HCT116 (cell line): ENCODE data around the gene USPL1. TPM values are rescaled to one million over a fixed set of nuclear protein-coding genes. Genes with fewer than 3 reads are reported as not detected.

Source experiments
- ATAC-seq: fragments of 200-7000 bp; cut with Tn5 transposase; 2 replicates; pipeline ENCODE4 v1.9.1; 2020; ENCODE audit warnings: mild to moderate bottlenecking, moderate library complexity
- BruUV-seq: library from RNA; stranded (reverse); fragments of 400-500 nt; replicated peaks from 2 replicates; lab custom pipeline; 2021; lab: Mats Ljungman, UMichigan
- CTCF ChIA-PET: fragments of 300-600 bp; sonication (Branson Sonifier 250); formaldehyde crosslinking; loops from one replicate; lab custom pipeline; 2021; ENCODE audit warnings: antibody characterized with exemption; lab: Charles Lee
- POLR2A ChIA-PET: fragments of 300-600, 350-600 bp; sonication (Branson Sonifier 250); formaldehyde crosslinking; loops from one replicate; lab custom pipeline; 2021; ENCODE audit warnings: antibody characterized with exemption; lab: Charles Lee
- RAD21 ChIA-PET, 2 experiments: fragments of 300-600 bp; sonication (Branson Sonifier 250); formaldehyde crosslinking; loops; one replicate each; lab custom pipeline; 2023; ENCODE audit warnings: low total read pairs in 2 of 2; ENCODE audit not compliant: uncharacterized antibody in 2 of 2, unreplicated experiment in 2 of 2, low non-redundant PET in 1 of 2; lab: Charles Lee
- DNase-seq: peaks from one replicate; pipeline ENCODE4 v3.0.0-alpha.2; 2010; ENCODE audit warnings: low read depth, low spot score
- H2AFZ ChIP-seq: fragments of 200-600 bp; shearing (Covaris generic), sonication (generic); 2 replicates; pipeline ENCODE4 v1.6.1; 2017; ENCODE audit warnings: low read depth, mixed run types, mixed read lengths, antibody characterized with exemption, low read length; ENCODE audit not compliant: poor library complexity, severe bottlenecking
- H3K27ac ChIP-seq: 2 replicates; pipeline ENCODE4 v1.5.1; 2012; ENCODE audit warnings: low read depth, low read length
- H3K27me3 ChIP-seq: fragments of 200-600 bp; sonication (generic); 2 replicates; pipeline ENCODE4 v1.6.1; 2016; ENCODE audit warnings: mixed run types, low read length, mixed read lengths; ENCODE audit not compliant: insufficient read depth
- H3K36me3 ChIP-seq, 2 experiments: fragments of 200-500 bp in 1 of 2; fragments of 200-600 bp in 1 of 2; sonication (Bioruptor generic) in 1 of 2; sonication (generic) in 1 of 2; 2 replicates each; pipeline versions ENCODE4 v1.5.1 to v1.6.1; 2014 to 2016; ENCODE audit warnings: low read length in 2 of 2, inconsistent platforms in 1 of 2, mixed read lengths in 1 of 2, mixed run types in 1 of 2; ENCODE audit not compliant: insufficient read depth in 2 of 2, control insufficient read depth in 1 of 2
- H3K4me1 ChIP-seq, 2 experiments: fragments of 200-600 bp in 1 of 2; sonication (generic) in 1 of 2; 2 replicates each; pipeline versions ENCODE4 v1.5.1 to v1.6.1; 2012 to 2017; ENCODE audit warnings: low read length in 2 of 2, inconsistent platforms in 1 of 2, mild to moderate bottlenecking in 1 of 2, mixed read lengths in 1 of 2, mixed run types in 1 of 2, moderate library complexity in 1 of 2; ENCODE audit not compliant: insufficient read depth in 2 of 2, control insufficient read depth in 1 of 2
- H3K4me2 ChIP-seq: fragments of 200-600 bp; sonication (generic); 2 replicates; pipeline ENCODE4 v1.6.1; 2017; ENCODE audit warnings: mixed run types, low read length, mixed read lengths
- H3K4me3 ChIP-seq, 2 experiments: fragments of 200-600 bp in 1 of 2; sonication (generic) in 1 of 2; replicated peaks in 1 of 2; 2 replicates each; pipeline ENCODE4 v1.5.1; 2011 to 2016; ENCODE audit warnings: low read length in 2 of 2, control low read depth in 1 of 2, low read depth in 1 of 2, mild to moderate bottlenecking in 1 of 2, mixed read lengths in 1 of 2, mixed run types in 1 of 2
- H3K79me2 ChIP-seq: fragments of 200-600 bp; sonication (generic); 2 replicates; pipeline ENCODE4 v1.6.1; 2017; ENCODE audit warnings: mild to moderate bottlenecking, mixed run types, low read length, moderate library complexity, mixed read lengths; ENCODE audit not compliant: insufficient read depth
- H3K9ac ChIP-seq: fragments of 200-600 bp; sonication (generic); 2 replicates; pipeline ENCODE4 v1.6.1; 2016; ENCODE audit warnings: low read length, mixed read lengths
- H3K9me2 ChIP-seq: fragments of 200-600 bp; sonication (generic), shearing (Covaris generic); 2 replicates; pipeline ENCODE4 v1.6.1; 2017; ENCODE audit warnings: mixed run types, mild to moderate bottlenecking, moderate library complexity; ENCODE audit not compliant: insufficient read depth
- H3K9me3 ChIP-seq, 2 experiments: fragments of 200-500 bp in 1 of 2; fragments of 200-600 bp in 1 of 2; sonication (Bioruptor generic) in 1 of 2; sonication (generic) in 1 of 2; 2 replicates each; pipeline ENCODE4 v1.6.1; 2014 to 2017; ENCODE audit warnings: low read length in 2 of 2, mixed read lengths in 2 of 2, inconsistent platforms in 1 of 2, low read depth in 1 of 2, mild to moderate bottlenecking in 1 of 2, mixed run types in 1 of 2, moderate library complexity in 1 of 2; ENCODE audit not compliant: control insufficient read depth in 1 of 2, insufficient read depth in 1 of 2
- H4K20me1 ChIP-seq: fragments of 200-600 bp; sonication (generic), shearing (Covaris generic); 2 replicates; pipeline ENCODE4 v1.6.1; 2017; ENCODE audit warnings: mixed run types, mild to moderate bottlenecking, moderate library complexity; ENCODE audit not compliant: insufficient read depth
- ELF1 ChIP-seq: IDR thresholded peaks from 2 replicates; pipeline ENCODE4 v1.6.1; 2012; ENCODE audit warnings: low read depth, borderline replicate concordance
- FOSL1 ChIP-seq: IDR thresholded peaks from 2 replicates; pipeline ENCODE4 v1.6.1; 2012; ENCODE audit warnings: low read depth
- MAX ChIP-seq: IDR thresholded peaks from 2 replicates; pipeline ENCODE4 v1.6.1; 2012
- POLR2A ChIP-seq: IDR thresholded peaks from 2 replicates; pipeline ENCODE4 v1.7.0; 2011; ENCODE audit warnings: borderline replicate concordance; ENCODE audit not compliant: insufficient read depth, insufficient read length; ENCODE audit errors: extremely low read depth
- SP1 ChIP-seq: IDR thresholded peaks from 2 replicates; pipeline ENCODE4 v1.6.1; 2012; ENCODE audit warnings: low read depth
- TCF7L2 ChIP-seq: IDR thresholded peaks from 2 replicates; pipeline ENCODE4 v1.7.0; 2011; ENCODE audit warnings: borderline replicate concordance, inconsistent platforms; ENCODE audit not compliant: insufficient read depth, insufficient read length; ENCODE audit errors: extremely low read depth
- YY1 ChIP-seq: IDR thresholded peaks from 2 replicates; pipeline ENCODE4 v1.6.1; 2011; ENCODE audit warnings: low read length, low read depth, moderate library complexity, mild to moderate bottlenecking; ENCODE audit not compliant: insufficient replicate concordance; ENCODE audit errors: extremely low read depth
- intact Hi-C: fragments of 100-400 bp; cut with micrococcal nuclease; formaldehyde crosslinking; loops from 2 replicates; pipeline ENCODE4 v1.10.0; 2022
- total RNA-seq: library from RNA; stranded (reverse); gene quantifications from one replicate; pipeline ENCODE4 v1.2.1, GENCODE V29; 2021; ENCODE audit not compliant: unreplicated experiment
- TF ChIP-seq, protein P1 (sequence below), 3 experiments: fragments of 200-600 bp in 1 of 3; sonication (generic) in 1 of 3; IDR thresholded peaks in 2 of 3; conservative IDR thresholded peaks in 1 of 3; 2 replicates each; pipeline ENCODE4 v1.5.1; 2012 to 2017; ENCODE audit warnings: low read depth in 2 of 3, low read length in 2 of 3, antibody characterized with exemption in 1 of 3, borderline replicate concordance in 1 of 3, control low read depth in 1 of 3, mild to moderate bottlenecking in 1 of 3, mixed read lengths in 1 of 3, mixed run types in 1 of 3, moderate library complexity in 1 of 3; ENCODE audit not compliant: insufficient read depth in 1 of 3
- TF ChIP-seq, protein P2 (sequence below): IDR thresholded peaks from 2 replicates; pipeline ENCODE4 v1.6.1; 2012; ENCODE audit warnings: low read depth

Gene USPL1
- total RNA-seq, 1 experiment from 2014 or later: 19.7 TPM

- Histone ChIP-seq H4K20me1 (no peaks in the 10 kb centered on the region), H3K27me3 (no peaks in the 10 kb centered on the region), H3K4me2 (no peak overlapping the region), H3K9me3 (no peaks in the 10 kb centered on the region), H3K27ac (no peak overlapping the region), H3K4me3 (no peak overlapping the region), H3K4me1 (peaks cover 0 to 12% of the 10 kb centered on the region in 2 experiments; a peak in 1 of 4 replicates), H3K9me2 (no peaks in the 10 kb centered on the region), H3K36me3 (no peaks in the 10 kb centered on the region), H3K9ac (no peak overlapping the region), H3K79me2 (no peaks in the 10 kb centered on the region), H2AFZ (no peak overlapping the region)
- POLR2A ChIA-PET: no interaction called here
- no peak for DNase-seq
- intact Hi-C loops: no loop called here
- BruUV-seq: no TSS peak
- ATAC-seq: no peak
- no peak for TF ChIP-seq TCF7L2
- TF ChIP-seq, protein P1, sequence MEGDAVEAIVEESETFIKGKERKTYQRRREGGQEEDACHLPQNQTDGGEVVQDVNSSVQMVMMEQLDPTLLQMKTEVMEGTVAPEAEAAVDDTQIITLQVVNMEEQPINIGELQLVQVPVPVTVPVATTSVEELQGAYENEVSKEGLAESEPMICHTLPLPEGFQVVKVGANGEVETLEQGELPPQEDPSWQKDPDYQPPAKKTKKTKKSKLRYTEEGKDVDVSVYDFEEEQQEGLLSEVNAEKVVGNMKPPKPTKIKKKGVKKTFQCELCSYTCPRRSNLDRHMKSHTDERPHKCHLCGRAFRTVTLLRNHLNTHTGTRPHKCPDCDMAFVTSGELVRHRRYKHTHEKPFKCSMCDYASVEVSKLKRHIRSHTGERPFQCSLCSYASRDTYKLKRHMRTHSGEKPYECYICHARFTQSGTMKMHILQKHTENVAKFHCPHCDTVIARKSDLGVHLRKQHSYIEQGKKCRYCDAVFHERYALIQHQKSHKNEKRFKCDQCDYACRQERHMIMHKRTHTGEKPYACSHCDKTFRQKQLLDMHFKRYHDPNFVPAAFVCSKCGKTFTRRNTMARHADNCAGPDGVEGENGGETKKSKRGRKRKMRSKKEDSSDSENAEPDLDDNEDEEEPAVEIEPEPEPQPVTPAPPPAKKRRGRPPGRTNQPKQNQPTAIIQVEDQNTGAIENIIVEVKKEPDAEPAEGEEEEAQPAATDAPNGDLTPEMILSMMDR (IDR thresholded peaks at IDR 0.05 in 2 of 3, conservative IDR thresholded peaks at IDR 0.05 in 1 of 3; ENCODE audit: borderline replicate concordance in 1 of 3, insufficient read depth in 1 of 3, low read depth in 2 of 3, low read length in 2 of 3): no peak
- TF ChIP-seq YY1: no peak
- TF ChIP-seq POLR2A: no peak
- no peak for TF ChIP-seq SP1
- no peak for TF ChIP-seq MAX
- TF ChIP-seq, protein P2, sequence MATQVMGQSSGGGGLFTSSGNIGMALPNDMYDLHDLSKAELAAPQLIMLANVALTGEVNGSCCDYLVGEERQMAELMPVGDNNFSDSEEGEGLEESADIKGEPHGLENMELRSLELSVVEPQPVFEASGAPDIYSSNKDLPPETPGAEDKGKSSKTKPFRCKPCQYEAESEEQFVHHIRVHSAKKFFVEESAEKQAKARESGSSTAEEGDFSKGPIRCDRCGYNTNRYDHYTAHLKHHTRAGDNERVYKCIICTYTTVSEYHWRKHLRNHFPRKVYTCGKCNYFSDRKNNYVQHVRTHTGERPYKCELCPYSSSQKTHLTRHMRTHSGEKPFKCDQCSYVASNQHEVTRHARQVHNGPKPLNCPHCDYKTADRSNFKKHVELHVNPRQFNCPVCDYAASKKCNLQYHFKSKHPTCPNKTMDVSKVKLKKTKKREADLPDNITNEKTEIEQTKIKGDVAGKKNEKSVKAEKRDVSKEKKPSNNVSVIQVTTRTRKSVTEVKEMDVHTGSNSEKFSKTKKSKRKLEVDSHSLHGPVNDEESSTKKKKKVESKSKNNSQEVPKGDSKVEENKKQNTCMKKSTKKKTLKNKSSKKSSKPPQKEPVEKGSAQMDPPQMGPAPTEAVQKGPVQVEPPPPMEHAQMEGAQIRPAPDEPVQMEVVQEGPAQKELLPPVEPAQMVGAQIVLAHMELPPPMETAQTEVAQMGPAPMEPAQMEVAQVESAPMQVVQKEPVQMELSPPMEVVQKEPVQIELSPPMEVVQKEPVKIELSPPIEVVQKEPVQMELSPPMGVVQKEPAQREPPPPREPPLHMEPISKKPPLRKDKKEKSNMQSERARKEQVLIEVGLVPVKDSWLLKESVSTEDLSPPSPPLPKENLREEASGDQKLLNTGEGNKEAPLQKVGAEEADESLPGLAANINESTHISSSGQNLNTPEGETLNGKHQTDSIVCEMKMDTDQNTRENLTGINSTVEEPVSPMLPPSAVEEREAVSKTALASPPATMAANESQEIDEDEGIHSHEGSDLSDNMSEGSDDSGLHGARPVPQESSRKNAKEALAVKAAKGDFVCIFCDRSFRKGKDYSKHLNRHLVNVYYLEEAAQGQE: no peak
- TF ChIP-seq FOSL1: no peak
- no peak for TF ChIP-seq ELF1
- RAD21 ChIA-PET: no interaction called here
- CTCF ChIA-PET: no interaction called here
Measured at GRCh38 chr13:30687601-30688000, 69.9 kb downstream of the USPL1 start.
